Thymus (tissue), 14 donors: ENCODE data around the gene TIMM23B. TPM values are rescaled to one million over a fixed set of nuclear protein-coding genes. Genes with fewer than 3 reads are reported as not detected.
"Not testable (repeated sequence)": the region's sequence is repeated elsewhere in the genome, so short reads cannot be mapped to it uniquely, and the experiment has no call there.

Experiments
- DNase-seq, 9 donors: peaks; one replicate each; pipeline ENCODE4 v3.0.0-alpha.2; 2013; ENCODE audit warnings: low spot score in 9 of 9, low read depth in 6 of 9, missing footprints in 1 of 9
- H3K27ac ChIP-seq, 2 donors: one replicate each; pipeline ENCODE4 v1.5.1; 2013; ENCODE audit warnings: control low read depth in 1 of 2, low read depth in 1 of 2, low read length in 1 of 2, mild to moderate bottlenecking in 1 of 2, moderate library complexity in 1 of 2
- H3K27me3 ChIP-seq, 2 donors: one replicate each; pipeline ENCODE4 v1.5.1; 2013; ENCODE audit warnings: low read length in 1 of 2; ENCODE audit not compliant: control insufficient read depth in 2 of 2, insufficient read depth in 1 of 2
- H3K36me3 ChIP-seq, 2 donors: one replicate each; pipeline ENCODE4 v1.5.1; 2013; ENCODE audit warnings: low read length in 1 of 2, mild to moderate bottlenecking in 1 of 2, moderate library complexity in 1 of 2; ENCODE audit not compliant: control insufficient read depth in 2 of 2, insufficient read depth in 2 of 2
- H3K4me1 ChIP-seq, 2 donors: one replicate each; pipeline ENCODE4 v1.5.1; 2013; ENCODE audit warnings: low read length in 2 of 2; ENCODE audit not compliant: control insufficient read depth in 2 of 2, insufficient read depth in 2 of 2
- H3K4me3 ChIP-seq, 2 donors: one replicate each; pipeline ENCODE4 v1.5.1; 2013; ENCODE audit warnings: low read length in 2 of 2, control low read depth in 1 of 2, mild to moderate bottlenecking in 1 of 2
- H3K9me3 ChIP-seq, 2 donors: one replicate each; pipeline ENCODE4 v1.5.1; 2013; ENCODE audit warnings: low read length in 1 of 2, mild to moderate bottlenecking in 1 of 2; ENCODE audit not compliant: control insufficient read depth in 2 of 2, insufficient read depth in 1 of 2
- whole genome bisulfite sequencing: extraction: QIAGEN DNeasy Blood & Tissue Kit; methylation state at CpG from one replicate; pipeline ENCODE4 v1.1.7; 2013; 5-methylcytosine and 5-hydroxymethylcytosine counted together
- long read RNA-seq, 10 donors: transcript quantifications; one replicate each; lab custom pipeline, GENCODE V29; 2026
- polyA plus RNA-seq: library from polyadenylated mRNA; stranded (reverse); fragments of 200-250 nt; gene quantifications from one replicate; pipeline ENCODE4 v1.2.3, GENCODE V29; 2013
- total RNA-seq: library from RNA; stranded (reverse); fragments of 120-200 nt; gene quantifications from one replicate; pipeline ENCODE4 v1.2.4, GENCODE V29; 2013
- donor health status: healthy.

Gene TIMM23B
- 11.0 TPM for total RNA-seq
- polyA plus RNA-seq: 9.4 TPM
- long read RNA-seq, donor 1: 0 reads
- long read RNA-seq, donor 2: 0 reads
- long read RNA-seq, donor 3, partial matches to known transcripts: 0 of 3 reads
- long read RNA-seq, donor 3, other reads (novel, unspliced or antisense): 0 of 3 reads
- long read RNA-seq, donor 4, partial matches to known transcripts: 0 of 3 reads
- long read RNA-seq, donor 4, other reads (novel, unspliced or antisense): 0 of 3 reads
- long read RNA-seq, donor 5, partial matches to known transcripts: 15 of 23 reads
- long read RNA-seq, donor 5, other reads (novel, unspliced or antisense): 0 of 23 reads
- long read RNA-seq, donor 6, partial matches to known transcripts: 0 of 4 reads
- long read RNA-seq, donor 6, other reads (novel, unspliced or antisense): 0 of 4 reads
- long read RNA-seq, donor 7, partial matches to known transcripts: 0 of 4 reads
- long read RNA-seq, donor 7, other reads (novel, unspliced or antisense): 0 of 4 reads
- long read RNA-seq, donor 8, partial matches to known transcripts: 0 of 1 reads
- long read RNA-seq, donor 8, other reads (novel, unspliced or antisense): 0 of 1 reads
- long read RNA-seq, donor 9, partial matches to known transcripts: 0 of 1 reads
- long read RNA-seq, donor 9, other reads (novel, unspliced or antisense): 0 of 1 reads
- long read RNA-seq, donor 10: 0 reads

- not testable (repeated sequence) for H3K4me1 ChIP-seq, H3K9me3 ChIP-seq, H3K36me3 ChIP-seq, H3K27me3 ChIP-seq
- H3K27ac ChIP-seq: peak within 1 kb of the TSS; percentile 60 to 75
- peak; percentile 33 to 88 (median 74) for DNase-seq
- under 1% methylated on average over 81 of the region's 81 CpGs for WGBS
- peak within 1 kb of the TSS; percentile 69 to 77 for H3K4me3 ChIP-seq
Observed at GRCh38 chr10:49941447-49942338, at the start of gene TIMM23B, which contains the start of gene PARG. Gene TIMM23B (plus strand): TSS chr10:49942053. CDS start chr10:49942195, 142 bp downstream. Gene PARG (minus strand): TSS chr10:49942027. CDS start chr10:49941725, 302 bp downstream.

GRCh38 chr10:49899999-49900398, 41.9 kb upstream of the TIMM23B start:
- H3K27me3 ChIP-seq, H3K4me1 ChIP-seq, H3K9me3 ChIP-seq, H3K4me3 ChIP-seq, H3K36me3 ChIP-seq, DNase-seq, H3K27ac ChIP-seq: not testable (repeated sequence)
- 100% methylated on average over 1 of the region's 2 CpGs for WGBS

- H3K27me3 ChIP-seq, H3K4me1 ChIP-seq, DNase-seq, H3K4me3 ChIP-seq, H3K9me3 ChIP-seq, H3K27ac ChIP-seq, H3K36me3 ChIP-seq: not testable (repeated sequence)
- over 99% methylated on average over 2 of the region's 3 CpGs for WGBS
Observed at GRCh38 chr10:49900406-49900805, 41.4 kb upstream of the TIMM23B start.

GRCh38 chr10:49903829-49904228, 38.0 kb upstream of the TIMM23B start:
- H3K36me3 ChIP-seq, DNase-seq, H3K4me1 ChIP-seq, H3K9me3 ChIP-seq, H3K27ac ChIP-seq, H3K27me3 ChIP-seq, H3K4me3 ChIP-seq: not testable (repeated sequence)
- WGBS: 99% methylated on average over 3 of the region's 3 CpGs

- not testable (repeated sequence) for H3K4me1 ChIP-seq, DNase-seq
Observed at GRCh38 chr10:49908290-49909080, 33.4 kb upstream of the TIMM23B start.

GRCh38 chr10:49910295-49910694, 31.6 kb upstream of the TIMM23B start:
- H3K27ac ChIP-seq, H3K4me1 ChIP-seq, H3K9me3 ChIP-seq, H3K36me3 ChIP-seq, H3K27me3 ChIP-seq, DNase-seq, H3K4me3 ChIP-seq: not testable (repeated sequence)
- no CpG with 5 or more reads among the region's 1 CpG for WGBS

More at GRCh38 chr10:49908290-49909080, 33.4 kb upstream of the TIMM23B start:
- H3K9me3 ChIP-seq, H3K36me3 ChIP-seq, H3K27me3 ChIP-seq, H3K27ac ChIP-seq, H3K4me3 ChIP-seq: not testable (repeated sequence)
- WGBS: 97% methylated on average over 4 of the region's 4 CpGs

GRCh38 chr10:49916451-49916850, 25.4 kb upstream of the TIMM23B start:
- not testable (repeated sequence) for H3K36me3 ChIP-seq, H3K9me3 ChIP-seq, H3K27ac ChIP-seq, H3K27me3 ChIP-seq, H3K4me1 ChIP-seq, DNase-seq, H3K4me3 ChIP-seq

- H3K4me3 ChIP-seq, DNase-seq, H3K27ac ChIP-seq, H3K27me3 ChIP-seq, H3K4me1 ChIP-seq, H3K9me3 ChIP-seq, H3K36me3 ChIP-seq: not testable (repeated sequence)
Observed at GRCh38 chr10:49917927-49918326, 23.9 kb upstream of the TIMM23B start.
